ENCODE measurements around the gene GAPVD1. TPM values are rescaled to one million over a fixed set of nuclear protein-coding genes. Genes with fewer than 3 reads are reported as not detected.

GAPVD1 gene
- total RNA-seq, 1 experiment from 2014 or later, result 37.4 TPM

- DNase-seq (ENCODE audit: low spot score), result no peak
Observed at GRCh38 chr9:125415583-125416460, 154.2 kb downstream of the GAPVD1 start.

GRCh38 chr9:125416517-125416916 is 154.9 kb downstream of the GAPVD1 start:
- no peak for DNase-seq (ENCODE audit: low spot score)
- in situ Hi-C loops (cut with HindIII; ENCODE audit: low sequenced_read_pairs), result no loop called here

More at GRCh38 chr9:125415583-125416460, 154.2 kb downstream of the GAPVD1 start:
- in situ Hi-C loops (cut with HindIII; ENCODE audit: low sequenced_read_pairs), result no loop called here

Other genes with a start within 250 kb of the GAPVD1 start
- gene SCAI, start 118.3 kb upstream of the GAPVD1 start, total RNA-seq (2014; rRNA removed; shearing (Covaris generic)), result 3.5 and 4.8 TPM in 2 replicates
- 32.2 and 58.9 TPM in 2 replicates for gene PPP6C, start 72.0 kb upstream of the GAPVD1 start, total RNA-seq (2014; rRNA removed; shearing (Covaris generic))
- gene RABEPK, start 61.3 kb upstream of the GAPVD1 start, total RNA-seq (2014; rRNA removed; shearing (Covaris generic)), result 59.2 and 64.2 TPM in 2 replicates
- gene HSPA5, start 20.5 kb upstream of the GAPVD1 start, total RNA-seq (2014; rRNA removed; shearing (Covaris generic)), result 86.5 and 145 TPM in 2 replicates